ENCODE measurements around the gene SMIM34.
"Not testable (repeated sequence)": the region's sequence is repeated elsewhere in the genome, so short reads cannot be mapped to it uniquely, and the experiment has no call there.

- TF ChIP-seq, protein P1, sequence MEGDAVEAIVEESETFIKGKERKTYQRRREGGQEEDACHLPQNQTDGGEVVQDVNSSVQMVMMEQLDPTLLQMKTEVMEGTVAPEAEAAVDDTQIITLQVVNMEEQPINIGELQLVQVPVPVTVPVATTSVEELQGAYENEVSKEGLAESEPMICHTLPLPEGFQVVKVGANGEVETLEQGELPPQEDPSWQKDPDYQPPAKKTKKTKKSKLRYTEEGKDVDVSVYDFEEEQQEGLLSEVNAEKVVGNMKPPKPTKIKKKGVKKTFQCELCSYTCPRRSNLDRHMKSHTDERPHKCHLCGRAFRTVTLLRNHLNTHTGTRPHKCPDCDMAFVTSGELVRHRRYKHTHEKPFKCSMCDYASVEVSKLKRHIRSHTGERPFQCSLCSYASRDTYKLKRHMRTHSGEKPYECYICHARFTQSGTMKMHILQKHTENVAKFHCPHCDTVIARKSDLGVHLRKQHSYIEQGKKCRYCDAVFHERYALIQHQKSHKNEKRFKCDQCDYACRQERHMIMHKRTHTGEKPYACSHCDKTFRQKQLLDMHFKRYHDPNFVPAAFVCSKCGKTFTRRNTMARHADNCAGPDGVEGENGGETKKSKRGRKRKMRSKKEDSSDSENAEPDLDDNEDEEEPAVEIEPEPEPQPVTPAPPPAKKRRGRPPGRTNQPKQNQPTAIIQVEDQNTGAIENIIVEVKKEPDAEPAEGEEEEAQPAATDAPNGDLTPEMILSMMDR (IDR thresholded peaks at IDR 0.05 in 4 of 5, conservative IDR thresholded peaks at IDR 0.05 in 1 of 5) = not testable (repeated sequence)
- not testable (repeated sequence) for TF ChIP-seq POLR2A (IDR thresholded peaks at IDR 0.05)
Measured at GRCh38 chr21:34405686-34406085, 18.1 kb downstream of the SMIM34 start.
